Activated effector memory CD4-positive, alpha-beta T cell treated with anti-CD3 and anti-CD28 coated beads, Interleukin-2, amount 50 U/mL, for 16 hours (primary cell): ENCODE measurements around the gene WNT7A.
A peak's percentile ranks its signal among the peaks of the same experiment; 100 is the strongest.

Experiments
- DNase-seq: peaks from one replicate; pipeline ENCODE4 v3.0.0-alpha.2; 2020

Gene WNT7A

GRCh38 chr3:13884851-13885703 lies 5.2 kb upstream of the WNT7A start:
- DNase-seq = peak; percentile 87

GRCh38 chr3:13883681-13884080 lies 3.8 kb upstream of the WNT7A start:
- DNase-seq = no peak

GRCh38 chr3:13882876-13883275 lies 3.0 kb upstream of the WNT7A start:
- DNase-seq = no peak

- DNase-seq = no peak
These were observed 1.9 kb upstream of the WNT7A start for GRCh38 chr3:13881536-13882410.

- DNase-seq = no peak
These were observed 913 bp upstream of the WNT7A start for GRCh38 chr3:13880811-13881156.

- DNase-seq = no peak
These were observed 547 bp downstream of the WNT7A start for GRCh38 chr3:13879102-13879945.

GRCh38 chr3:13878281-13879101 lies 1.4 kb downstream of the WNT7A start:
- peak; percentile 73 for DNase-seq

- DNase-seq = no peak
These were observed 2.0 kb downstream of the WNT7A start for GRCh38 chr3:13877911-13878280.

- DNase-seq = no peak
These were observed 3.3 kb downstream of the WNT7A start for GRCh38 chr3:13876451-13877100.

GRCh38 chr3:13874891-13875290 lies 5.0 kb downstream of the WNT7A start:
- no peak for DNase-seq

GRCh38 chr3:13873818-13874217 lies 6.1 kb downstream of the WNT7A start:
- no peak for DNase-seq

- peak; percentile 43 for DNase-seq
These were observed 7.4 kb downstream of the WNT7A start for GRCh38 chr3:13872451-13872850.

GRCh38 chr3:13871791-13872190 lies 8.1 kb downstream of the WNT7A start:
- no peak for DNase-seq

GRCh38 chr3:13870902-13871301 lies 9.0 kb downstream of the WNT7A start:
- no peak for DNase-seq

- DNase-seq = no peak
These were observed 10.0 kb downstream of the WNT7A start for GRCh38 chr3:13869761-13870343.

- no peak for DNase-seq
These were observed 10.8 kb downstream of the WNT7A start for GRCh38 chr3:13868844-13869724.

- DNase-seq = no peak
These were observed 12.1 kb downstream of the WNT7A start for GRCh38 chr3:13867732-13868131.

GRCh38 chr3:13866041-13866965 lies 13.6 kb downstream of the WNT7A start:
- peak; percentile 80 for DNase-seq

- DNase-seq = no peak
These were observed 14.3 kb downstream of the WNT7A start for GRCh38 chr3:13865581-13865980.
